Type B pancreatic cell (in vitro differentiated cells): ENCODE measurements around the gene MPV17L2. TPM values are rescaled to one million over a fixed set of nuclear protein-coding genes. Genes with fewer than 3 reads are reported as not detected.

ENCODE experiments used
- DNase-seq: peaks from one replicate; pipeline ENCODE4 v3.0.0; 2021; ENCODE audit warnings: mixed read lengths; ENCODE audit not compliant: unreplicated experiment; ENCODE audit errors: extremely low spot score
- H3K27ac Mint-ChIP-seq: 2 replicates; pipeline ENCODE4 v1.8.0; 2021; ENCODE audit warnings: mild to moderate bottlenecking, mixed read lengths
- H3K27me3 Mint-ChIP-seq: 2 replicates; pipeline ENCODE4 v1.8.0; 2021; ENCODE audit warnings: mixed read lengths
- H3K36me3 Mint-ChIP-seq: 2 replicates; pipeline ENCODE4 v1.8.0; 2021; ENCODE audit warnings: mixed read lengths
- H3K4me1 Mint-ChIP-seq: one replicate; pipeline ENCODE4 v1.8.0; 2021; ENCODE audit warnings: mixed read lengths; ENCODE audit not compliant: unreplicated experiment
- H3K4me3 Mint-ChIP-seq: 2 replicates; pipeline ENCODE4 v1.8.0; 2021; ENCODE audit warnings: mild to moderate bottlenecking, mixed read lengths
- H3K9me3 Mint-ChIP-seq: 2 replicates; pipeline ENCODE4 v1.8.0; 2021; ENCODE audit warnings: mixed read lengths
- total RNA-seq: library from RNA; stranded (reverse); gene quantifications from 2 replicates; pipeline ENCODE4 v1.2.1, GENCODE V29; 2021; ENCODE audit warnings: low replicate concordance
- TF ChIP-seq, protein P1 (sequence below): fragments of 200-600 bp; sonication (generic); conservative IDR thresholded peaks from 2 replicates; pipeline ENCODE4 v1.5.0; 2021; ENCODE audit warnings: antibody characterized with exemption, mild to moderate bottlenecking

Gene MPV17L2
- total RNA-seq, 1 donor from 2014 or later, result 11.6 TPM

- DNase-seq, result no peak
- no peak overlapping the region for H3K27ac Mint-ChIP-seq
- H3K27me3 Mint-ChIP-seq, result no peaks in the 10 kb centered on the region
- no peaks in the 10 kb centered on the region for H3K9me3 Mint-ChIP-seq
- H3K36me3 Mint-ChIP-seq, result no peaks in the 10 kb centered on the region
- H3K4me3 Mint-ChIP-seq, result no peak overlapping the region
- TF ChIP-seq, protein P1, sequence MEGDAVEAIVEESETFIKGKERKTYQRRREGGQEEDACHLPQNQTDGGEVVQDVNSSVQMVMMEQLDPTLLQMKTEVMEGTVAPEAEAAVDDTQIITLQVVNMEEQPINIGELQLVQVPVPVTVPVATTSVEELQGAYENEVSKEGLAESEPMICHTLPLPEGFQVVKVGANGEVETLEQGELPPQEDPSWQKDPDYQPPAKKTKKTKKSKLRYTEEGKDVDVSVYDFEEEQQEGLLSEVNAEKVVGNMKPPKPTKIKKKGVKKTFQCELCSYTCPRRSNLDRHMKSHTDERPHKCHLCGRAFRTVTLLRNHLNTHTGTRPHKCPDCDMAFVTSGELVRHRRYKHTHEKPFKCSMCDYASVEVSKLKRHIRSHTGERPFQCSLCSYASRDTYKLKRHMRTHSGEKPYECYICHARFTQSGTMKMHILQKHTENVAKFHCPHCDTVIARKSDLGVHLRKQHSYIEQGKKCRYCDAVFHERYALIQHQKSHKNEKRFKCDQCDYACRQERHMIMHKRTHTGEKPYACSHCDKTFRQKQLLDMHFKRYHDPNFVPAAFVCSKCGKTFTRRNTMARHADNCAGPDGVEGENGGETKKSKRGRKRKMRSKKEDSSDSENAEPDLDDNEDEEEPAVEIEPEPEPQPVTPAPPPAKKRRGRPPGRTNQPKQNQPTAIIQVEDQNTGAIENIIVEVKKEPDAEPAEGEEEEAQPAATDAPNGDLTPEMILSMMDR, result no peak
- H3K4me1 Mint-ChIP-seq, result peaks cover 3% of the 10 kb centered on the region
Measured at GRCh38 chr19:18164072-18164471, 28.9 kb upstream of the MPV17L2 start.

GRCh38 chr19:18165794-18166544 is 27.0 kb upstream of the MPV17L2 start:
- no peaks in the 10 kb centered on the region for H3K36me3 Mint-ChIP-seq
- H3K4me3 Mint-ChIP-seq, result no peak overlapping the region
- no peak overlapping the region for H3K27ac Mint-ChIP-seq
- no peaks in the 10 kb centered on the region for H3K4me1 Mint-ChIP-seq
- TF ChIP-seq, protein P1, result no peak
- H3K9me3 Mint-ChIP-seq, result no peaks in the 10 kb centered on the region
- no peaks in the 10 kb centered on the region for H3K27me3 Mint-ChIP-seq
- no peak for DNase-seq

DNA sequence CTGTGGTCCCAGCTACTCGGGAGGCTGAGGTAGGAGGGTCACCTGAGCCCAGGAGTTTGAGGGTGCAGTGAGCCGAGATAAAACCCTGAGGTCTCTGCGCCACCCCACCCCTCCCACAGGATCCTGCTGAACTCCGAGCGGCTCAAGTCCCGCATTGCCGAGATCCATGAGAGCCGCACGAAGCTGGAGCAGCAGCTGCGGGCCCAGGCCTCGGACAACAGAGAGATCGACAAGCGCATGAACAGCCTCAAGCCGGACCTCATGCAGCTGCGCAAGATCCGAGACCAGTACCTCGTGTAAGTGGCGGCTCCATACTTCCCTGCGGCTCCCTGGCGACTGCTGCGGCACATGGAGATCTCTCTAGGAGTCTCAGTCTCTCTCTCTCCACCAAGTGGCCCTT is 26.0 kb upstream of the MPV17L2 start:
- Mint-ChIP-seq H3K4me1 (no peaks in the 10 kb centered on the region), H3K9me3 (no peaks in the 10 kb centered on the region), H3K27me3 (no peaks in the 10 kb centered on the region), H3K27ac (no peak overlapping the region), H3K4me3 (no peak overlapping the region), H3K36me3 (peaks cover 3% of the 10 kb centered on the region)
- no peak for DNase-seq
- TF ChIP-seq, protein P1, result no peak

GRCh38 chr19:18167975-18168645 is 24.9 kb upstream of the MPV17L2 start:
- Mint-ChIP-seq H3K36me3 (peaks cover 3% of the 10 kb centered on the region), H3K4me1 (no peaks in the 10 kb centered on the region), H3K27me3 (no peaks in the 10 kb centered on the region), H3K27ac (no peak overlapping the region), H3K9me3 (no peaks in the 10 kb centered on the region), H3K4me3 (no peak overlapping the region)
- TF ChIP-seq, protein P1, result peak; percentile 80
- DNase-seq, result no peak

DNA sequence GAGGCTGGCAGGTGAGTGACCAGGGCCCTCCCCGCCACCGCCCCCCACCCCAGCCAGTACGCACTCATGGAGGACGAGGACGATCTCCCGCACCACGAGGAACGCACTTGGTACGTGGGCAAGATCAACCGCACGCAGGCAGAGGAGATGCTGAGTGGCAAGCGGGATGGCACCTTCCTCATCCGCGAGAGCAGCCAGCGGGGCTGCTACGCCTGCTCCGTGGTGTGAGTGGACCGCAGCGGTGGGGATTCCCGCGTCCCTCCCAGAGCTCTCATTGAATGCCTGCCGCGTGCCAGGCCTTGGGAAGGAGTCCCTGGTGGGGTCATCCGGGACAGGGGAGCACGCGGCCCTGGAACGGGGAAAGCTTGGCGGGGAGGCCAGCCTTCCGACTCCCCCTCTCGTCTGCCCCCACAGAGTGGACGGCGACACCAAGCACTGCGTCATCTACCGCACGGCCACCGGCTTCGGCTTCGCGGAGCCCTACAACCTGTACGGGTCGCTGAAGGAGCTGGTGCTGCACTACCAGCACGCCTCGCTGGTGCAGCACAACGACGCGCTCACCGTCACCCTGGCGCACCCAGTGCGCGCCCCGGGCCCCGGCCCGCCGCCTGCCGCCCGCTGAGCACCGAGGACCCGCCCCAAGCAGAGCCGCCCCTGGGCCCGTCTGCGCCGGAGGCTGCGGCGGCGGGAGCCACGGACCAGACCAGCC is 24.2 kb upstream of the MPV17L2 start:
- H3K36me3 Mint-ChIP-seq, result peaks cover 3% of the 10 kb centered on the region
- H3K27ac Mint-ChIP-seq, result no peak overlapping the region
- no peaks in the 10 kb centered on the region for H3K9me3 Mint-ChIP-seq
- H3K4me1 Mint-ChIP-seq, result no peaks in the 10 kb centered on the region
- TF ChIP-seq, protein P1, result no peak
- no peak overlapping the region for H3K4me3 Mint-ChIP-seq
- no peak for DNase-seq
- peaks cover under 1% of the 10 kb centered on the region for H3K27me3 Mint-ChIP-seq
